ENCODE data around the gene MRPL53.
A peak's percentile ranks its signal among the peaks of the same experiment; 100 is the strongest.
"Not testable (repeated sequence)": the region's sequence is repeated elsewhere in the genome, so short reads cannot be mapped to it uniquely, and the experiment has no call there.

MRPL53 gene

DNA sequence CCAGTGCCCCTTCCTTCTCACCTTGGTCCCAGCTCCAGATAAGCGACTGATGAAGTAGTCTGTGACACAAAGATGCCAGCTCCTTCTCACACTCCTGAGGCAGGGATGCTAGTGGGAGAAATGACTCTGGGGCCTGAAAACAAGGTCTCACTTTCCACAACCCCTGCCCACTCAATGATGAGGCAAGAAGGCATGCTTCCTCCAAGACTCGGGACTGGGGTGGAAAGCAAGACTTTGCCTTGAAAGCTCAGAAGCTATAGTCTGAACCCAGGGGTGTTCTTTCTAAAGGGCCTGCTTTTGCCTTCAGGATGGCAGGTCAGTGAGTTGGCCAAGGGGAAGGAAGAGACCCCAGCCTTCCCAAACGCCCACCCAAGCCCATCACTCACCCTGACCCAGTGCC, 9.0 kb upstream of the MRPL53 start:
- DNase-seq = no peak

DNA sequence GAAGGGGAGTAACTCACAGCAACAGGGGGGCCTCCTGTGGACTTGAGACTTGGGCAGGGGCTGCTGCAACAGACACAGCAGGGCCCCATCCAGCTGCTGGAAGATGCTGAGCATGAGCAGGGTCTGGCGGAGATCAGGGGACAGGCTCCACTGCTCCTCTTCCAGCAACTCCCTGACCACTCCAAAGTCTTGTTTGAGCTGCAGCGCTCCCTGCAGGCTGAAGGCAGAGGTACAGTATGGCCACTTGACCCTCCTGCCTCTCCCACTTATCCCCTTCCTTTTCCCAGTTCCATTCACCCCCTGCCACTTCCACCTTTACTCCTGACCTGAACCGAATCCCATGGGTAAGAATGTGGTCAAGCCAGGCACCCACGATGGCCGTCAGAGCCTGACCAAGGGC, 2.4 kb upstream of the MRPL53 start:
- DNase-seq = no peak

DNA sequence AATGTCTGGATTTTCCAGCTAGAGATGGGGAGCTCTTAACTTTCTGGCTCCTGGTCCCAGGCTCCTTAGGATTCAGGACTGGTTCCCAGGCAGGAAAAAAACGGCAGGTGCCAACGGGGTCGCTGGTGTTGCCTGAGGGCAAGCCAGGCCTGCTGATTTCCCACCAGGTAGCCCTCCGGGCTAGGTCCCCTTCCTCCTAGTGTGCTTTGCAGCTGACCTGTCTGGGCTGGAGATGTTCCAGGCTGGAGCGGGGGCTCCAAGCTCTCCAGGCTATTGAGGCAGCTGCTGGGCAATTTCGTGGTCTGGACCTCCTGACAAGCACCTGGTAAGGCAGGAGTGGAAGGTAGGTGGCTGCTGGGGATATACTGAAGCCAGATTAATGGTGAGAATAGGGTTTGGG, 2.0 kb upstream of the MRPL53 start:
- DNase-seq = no peak

DNA sequence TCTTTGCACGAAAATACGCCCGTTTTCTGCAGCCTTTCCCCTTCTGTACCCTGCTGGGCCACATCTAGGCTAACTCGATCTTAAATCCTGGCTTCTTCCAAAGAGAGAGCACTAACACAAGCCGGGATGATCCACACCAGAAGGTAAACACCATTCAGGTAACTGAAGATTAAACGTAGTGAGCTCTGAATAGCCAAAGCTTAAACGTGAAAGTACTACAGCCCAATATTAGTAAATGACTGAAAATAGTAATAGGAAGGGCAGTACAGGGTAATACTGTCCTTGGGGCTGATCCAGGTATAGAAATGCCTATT, 422 bp upstream of the MRPL53 start:
- no peak for DNase-seq

DNA sequence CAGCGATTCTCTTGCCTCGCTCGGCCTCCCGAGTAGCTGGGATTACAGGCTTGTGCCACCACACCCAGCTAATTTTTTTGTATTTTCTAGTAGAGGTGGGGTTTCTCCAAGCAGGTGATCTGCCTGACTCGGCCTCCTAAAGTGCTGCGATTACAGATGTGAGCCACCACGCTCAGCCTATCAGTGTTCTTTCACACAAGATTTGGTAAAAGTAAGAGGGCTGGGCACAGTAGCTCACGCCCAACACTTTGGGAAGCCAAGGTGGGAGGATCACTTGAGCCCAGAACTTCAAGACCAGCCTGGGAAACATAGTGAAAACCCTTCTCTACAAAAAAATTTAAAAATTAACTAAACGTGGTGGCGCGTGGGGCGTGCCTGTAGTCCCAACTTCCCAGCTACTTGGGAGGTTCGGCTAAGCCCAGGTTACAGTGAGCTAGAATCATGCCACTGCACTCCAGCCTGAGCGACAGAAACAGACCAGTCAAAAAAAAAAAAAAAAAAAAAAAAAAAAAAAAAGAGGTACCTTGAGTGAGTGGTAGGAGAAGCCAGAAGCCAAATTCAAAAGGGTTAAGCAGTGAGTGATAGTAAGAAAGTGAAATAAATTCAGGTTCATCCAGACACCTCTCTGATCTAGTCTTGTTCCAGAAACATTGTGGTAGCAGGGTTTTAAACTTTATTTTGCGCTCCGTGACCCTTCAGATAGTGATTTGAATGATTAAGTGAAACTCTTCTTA, 981 bp downstream of the MRPL53 start:
- DNase-seq = no peak

DNA sequence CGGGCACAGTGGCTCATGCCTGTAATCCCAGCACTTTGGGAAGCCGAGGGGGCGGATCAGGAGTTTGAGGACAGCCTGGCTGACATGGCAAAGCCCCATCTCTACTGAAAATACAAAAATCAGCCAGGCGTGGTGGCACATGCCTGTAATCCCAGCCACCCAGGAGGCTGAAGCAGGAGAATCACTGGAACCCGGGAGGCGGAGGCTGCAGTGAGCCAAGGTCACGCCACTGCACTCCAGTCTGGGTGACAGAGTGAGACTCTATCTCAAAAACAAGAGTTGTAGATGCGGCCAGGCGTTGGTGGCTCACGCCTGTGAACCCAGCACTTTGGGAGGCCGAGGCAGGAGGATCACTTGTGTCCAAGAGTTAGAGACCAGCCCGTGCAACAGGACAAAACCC, 1.7 kb downstream of the MRPL53 start:
- not testable (repeated sequence) for DNase-seq

DNA sequence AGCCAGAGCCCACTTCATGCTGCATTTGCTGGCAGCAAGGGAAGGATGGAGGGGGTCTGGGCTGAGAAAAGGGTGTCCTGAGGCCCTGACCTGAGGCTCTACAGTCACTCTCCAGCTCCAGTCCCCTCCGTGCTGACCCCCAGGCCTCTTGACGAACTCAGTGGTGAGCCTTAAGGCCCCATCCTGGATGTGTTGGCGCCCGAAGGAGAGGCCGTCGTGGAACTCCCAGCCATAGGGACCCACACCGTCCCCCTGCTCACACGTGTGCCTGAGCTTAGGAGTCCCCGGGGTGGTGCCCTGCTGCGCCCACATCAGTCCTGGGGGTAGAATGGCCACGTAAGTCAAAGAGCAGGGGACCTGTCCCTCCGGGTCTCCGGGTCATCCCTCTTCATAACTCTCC, 8.1 kb downstream of the MRPL53 start:
- DNase-seq = no peak

DNA sequence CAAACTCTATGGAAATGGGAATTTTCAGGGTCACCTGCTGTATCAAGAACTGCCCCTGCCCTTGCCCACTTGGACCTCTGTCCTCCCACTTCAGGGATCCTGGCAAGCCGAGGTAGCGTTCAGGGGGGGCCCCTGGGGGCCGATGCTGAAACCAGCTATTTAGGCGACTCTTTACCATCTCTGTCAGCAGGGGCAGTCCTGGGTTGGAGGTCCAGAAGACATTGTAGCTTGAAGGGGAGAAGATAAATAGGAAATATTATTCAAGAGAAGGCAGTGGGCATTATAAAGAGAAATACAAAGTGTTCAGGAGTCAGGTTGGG, 9.7 kb downstream of the MRPL53 start:
- no peak for DNase-seq

DNA sequence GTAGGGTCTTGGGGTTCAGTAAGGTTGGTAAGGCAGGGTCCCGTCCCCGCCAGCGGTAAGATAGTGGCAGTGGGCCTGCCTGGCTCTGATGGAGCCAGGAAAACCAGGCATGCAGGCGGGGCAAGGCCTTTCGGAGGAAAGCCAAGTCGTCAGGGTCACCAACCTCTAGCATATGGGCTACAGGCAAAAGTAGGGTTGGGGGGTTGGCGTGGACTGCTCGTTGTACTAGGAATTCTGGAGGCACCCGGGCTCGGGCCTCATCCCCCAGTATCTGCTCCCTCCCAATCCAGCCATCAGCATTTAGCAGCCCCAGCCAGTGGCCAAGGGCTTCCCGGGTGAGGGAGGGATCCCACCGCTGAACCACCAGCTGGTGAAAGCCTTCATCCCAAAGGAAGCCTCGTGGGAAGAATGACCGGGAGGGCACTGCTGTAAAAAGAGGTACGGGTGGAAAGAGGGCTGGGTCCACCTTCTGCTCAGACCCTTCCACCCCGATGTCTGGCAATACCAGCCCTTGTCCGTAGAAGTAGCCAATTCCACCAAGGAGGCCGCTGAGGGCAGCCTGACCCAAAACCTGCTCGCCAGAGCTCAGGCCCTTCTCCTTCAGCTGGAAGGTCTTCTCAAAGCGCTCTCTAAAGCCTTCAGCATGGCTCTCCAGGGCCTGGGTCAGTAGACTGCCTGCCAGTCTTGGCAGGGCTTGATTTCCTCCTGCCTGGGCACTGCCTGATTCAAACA, 10.3 kb downstream of the MRPL53 start:
- DNase-seq = no peak

DNA sequence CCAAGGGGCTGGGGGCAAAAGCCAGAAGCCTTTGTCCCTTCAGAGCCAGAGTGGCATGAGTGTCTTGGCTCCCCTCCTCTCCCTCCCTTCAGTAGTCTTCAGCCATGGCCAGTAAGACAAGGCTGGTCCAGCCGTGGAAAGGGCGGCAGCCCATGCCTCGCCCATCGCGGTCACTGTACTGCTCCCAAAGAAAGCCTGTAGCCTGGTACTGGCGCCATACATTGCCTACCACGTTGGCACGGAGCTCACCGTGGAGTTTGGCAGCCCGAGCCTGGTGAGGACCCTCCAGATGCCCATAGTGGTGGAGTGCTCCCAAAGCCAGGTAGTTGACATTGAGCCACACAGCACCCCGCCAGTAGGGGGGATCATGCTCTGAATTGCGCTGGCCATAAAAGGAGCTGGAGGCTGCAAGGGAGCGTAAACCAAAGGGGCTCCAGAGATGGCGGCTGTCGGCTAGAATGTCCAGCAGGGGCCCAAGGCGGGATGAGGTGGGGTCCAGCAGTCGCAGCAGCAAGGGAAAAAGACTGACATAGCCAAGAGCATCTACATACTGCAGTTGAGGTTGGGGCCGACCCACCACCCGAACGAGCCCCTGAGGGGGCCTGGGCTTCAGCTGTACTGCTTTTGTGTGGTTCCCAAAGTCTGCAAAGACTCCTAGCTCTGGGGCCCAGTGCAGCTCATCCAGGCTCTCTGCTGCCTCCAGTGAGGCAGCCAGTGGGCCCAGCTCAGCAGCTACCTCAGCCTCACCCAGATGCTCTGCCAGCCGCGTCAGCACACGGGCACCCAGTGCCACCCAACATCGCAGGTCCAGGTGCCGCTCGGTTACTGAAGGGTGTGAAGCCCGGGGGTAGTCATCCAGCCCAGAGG, 11.1 kb downstream of the MRPL53 start:
- no peak for DNase-seq

DNA sequence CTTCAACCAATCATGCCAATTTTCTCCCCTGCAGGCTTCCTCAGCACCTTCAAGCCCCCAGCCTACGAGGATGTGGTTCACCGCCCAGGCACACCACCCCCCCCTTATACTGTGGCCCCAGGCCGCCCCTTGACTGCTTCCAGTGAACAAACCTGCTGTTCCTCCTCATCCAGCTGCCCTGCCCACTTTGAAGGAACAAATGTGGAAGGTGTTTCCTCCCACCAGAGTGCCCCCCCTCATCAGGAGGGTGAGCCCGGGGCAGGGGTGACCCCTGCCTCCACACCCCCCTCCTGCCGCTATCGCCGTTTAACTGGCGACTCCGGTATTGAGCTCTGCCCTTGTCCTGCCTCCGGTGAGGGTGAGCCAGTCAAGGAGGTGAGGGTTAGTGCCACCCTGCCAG, 12.3 kb downstream of the MRPL53 start:
- not testable (repeated sequence) for DNase-seq

DNA sequence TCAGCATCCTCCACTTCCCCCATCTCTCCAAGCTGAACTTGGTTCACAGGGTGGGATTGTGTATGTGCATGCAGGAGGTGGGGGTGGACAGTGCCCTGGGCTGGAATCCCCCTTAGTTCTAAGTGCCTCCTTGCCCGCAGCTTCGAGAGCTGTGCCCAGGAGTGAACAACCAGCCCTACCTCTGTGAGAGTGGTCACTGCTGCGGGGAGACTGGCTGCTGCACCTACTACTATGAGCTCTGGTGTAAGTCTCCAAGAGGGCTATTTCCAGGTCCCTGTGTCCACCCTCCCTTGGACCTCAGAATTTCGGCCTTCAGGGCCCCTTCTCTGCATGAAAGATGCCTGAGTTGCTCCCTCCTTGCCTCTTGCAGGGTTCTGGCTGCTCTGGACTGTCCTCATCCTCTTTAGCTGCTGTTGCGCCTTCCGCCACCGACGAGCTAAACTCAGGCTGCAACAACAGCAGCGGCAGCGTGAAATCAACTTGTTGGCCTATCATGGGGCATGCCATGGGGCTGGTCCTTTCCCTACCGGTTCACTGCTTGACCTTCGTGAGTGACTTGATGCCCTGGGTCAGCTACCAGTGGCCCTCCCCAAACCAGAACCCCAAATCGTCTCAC, 12.9 kb downstream of the MRPL53 start:
- DNase-seq = not testable (repeated sequence)

DNA sequence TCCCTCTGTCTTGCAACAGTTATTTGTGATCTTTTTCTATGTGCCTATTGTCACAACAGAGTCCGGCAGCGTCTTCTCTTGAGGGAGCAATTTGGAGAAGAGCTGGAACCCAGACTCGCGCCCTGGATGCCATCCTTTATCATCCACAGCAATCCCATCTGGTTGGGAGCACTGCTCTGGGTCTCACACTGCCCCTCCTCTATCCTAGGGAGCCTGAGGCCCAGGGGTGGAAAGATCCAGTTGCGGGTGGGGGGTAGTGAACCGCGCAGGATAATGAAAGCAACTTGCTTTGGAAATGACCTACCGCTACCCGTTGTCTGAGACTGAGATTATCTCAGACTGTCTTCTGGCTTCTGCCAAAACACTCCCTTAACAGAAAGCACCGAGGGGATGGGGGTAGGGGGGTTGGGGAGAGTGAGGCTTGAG, 13.5 kb downstream of the MRPL53 start:
- DNase-seq = no peak

DNA sequence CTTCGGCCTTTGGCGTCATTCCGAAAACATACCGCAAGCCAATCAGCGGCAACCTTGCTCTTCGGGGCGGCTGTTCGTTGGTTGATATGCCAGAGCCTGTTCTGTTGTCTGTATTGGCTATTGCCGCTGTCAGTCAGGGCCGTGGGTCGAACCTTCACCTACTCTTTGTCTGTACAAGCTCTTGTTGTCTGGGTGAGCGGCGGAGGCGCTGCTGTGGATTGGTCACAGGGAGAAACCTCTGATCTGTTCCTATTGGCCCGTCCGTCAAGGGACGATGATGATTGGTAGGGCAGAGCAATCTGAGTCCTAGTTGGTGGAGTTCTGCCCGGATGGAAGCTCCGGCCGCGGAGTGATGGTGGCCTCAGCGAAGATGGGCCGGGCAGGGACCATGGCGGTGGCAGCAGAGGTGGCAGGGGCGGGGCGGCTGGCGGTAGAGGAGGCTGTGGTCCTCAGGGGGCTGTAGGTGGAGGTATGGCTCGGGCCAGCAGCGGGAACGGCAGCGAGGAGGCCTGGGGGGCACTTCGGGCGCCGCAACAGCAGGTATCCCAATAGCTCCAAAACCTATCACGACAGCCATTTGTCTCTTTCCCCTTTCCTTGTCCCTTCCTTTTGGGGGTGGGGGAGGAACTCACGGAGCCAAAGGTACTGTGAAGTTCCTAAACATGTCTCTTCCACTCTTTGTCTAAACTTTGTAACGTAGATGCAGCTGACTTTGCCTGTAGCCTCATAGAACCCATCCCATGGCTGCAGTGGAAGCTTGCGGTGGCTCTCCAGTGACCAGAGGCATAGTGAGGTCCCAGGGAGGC, 14.1 kb downstream of the MRPL53 start, which contains the start of gene WBP1:
Gene WBP1, plus strand, starts transcription at position 307 of the 806 bp plus-strand sequence. Its CDS starts 165 bp downstream, at position 472.
- DNase-seq = peak; percentile 99

DNA sequence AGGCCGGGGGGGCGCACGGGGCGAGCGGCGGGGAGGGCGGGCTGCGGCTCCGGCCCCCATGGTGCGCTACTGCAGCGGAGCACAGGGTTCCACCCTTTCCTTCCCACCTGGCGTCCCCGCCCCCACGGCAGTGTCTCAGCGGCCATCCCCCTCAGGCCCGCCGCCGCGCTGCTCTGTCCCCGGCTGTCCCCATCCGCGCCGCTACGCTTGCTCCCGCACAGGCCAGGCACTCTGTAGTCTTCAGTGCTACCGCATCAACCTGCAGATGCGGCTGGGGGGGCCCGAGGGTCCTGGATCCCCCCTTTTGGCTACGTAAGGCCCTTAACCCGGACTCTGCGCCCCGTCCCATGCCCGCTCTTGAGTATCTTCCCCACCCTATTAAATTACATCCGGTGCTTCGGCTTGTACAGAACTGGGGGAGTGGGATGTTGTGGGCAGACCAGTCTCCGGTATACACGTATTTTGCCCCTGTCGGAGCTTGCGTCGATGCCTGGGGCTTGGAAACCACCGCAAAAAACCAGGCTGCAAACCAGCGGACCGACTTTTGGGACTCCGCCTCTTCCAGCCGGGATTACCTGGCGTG, 14.8 kb downstream of the MRPL53 start:
- DNase-seq = no peak

DNA sequence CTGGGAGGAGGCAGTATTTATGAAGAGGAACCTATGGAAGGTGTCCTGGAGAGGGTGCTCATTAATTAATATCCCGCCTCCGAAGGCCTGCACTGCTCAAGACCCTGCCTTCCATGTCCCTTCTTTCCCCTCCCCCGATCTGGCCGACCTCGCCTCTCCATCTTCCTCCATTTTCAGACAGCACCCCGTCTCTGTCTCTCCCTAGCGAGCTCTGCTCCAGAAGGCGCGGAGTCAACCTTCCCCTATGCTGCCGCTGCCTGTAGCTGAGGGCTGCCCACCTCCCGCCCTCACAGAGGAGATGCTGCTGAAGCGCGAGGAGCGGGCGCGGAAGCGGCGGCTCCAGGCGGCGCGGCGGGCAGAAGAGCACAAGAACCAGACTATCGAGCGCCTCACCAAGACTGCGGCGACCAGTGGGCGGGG, 15.3 kb downstream of the MRPL53 start:
- peak; percentile 72 for DNase-seq

DNA sequence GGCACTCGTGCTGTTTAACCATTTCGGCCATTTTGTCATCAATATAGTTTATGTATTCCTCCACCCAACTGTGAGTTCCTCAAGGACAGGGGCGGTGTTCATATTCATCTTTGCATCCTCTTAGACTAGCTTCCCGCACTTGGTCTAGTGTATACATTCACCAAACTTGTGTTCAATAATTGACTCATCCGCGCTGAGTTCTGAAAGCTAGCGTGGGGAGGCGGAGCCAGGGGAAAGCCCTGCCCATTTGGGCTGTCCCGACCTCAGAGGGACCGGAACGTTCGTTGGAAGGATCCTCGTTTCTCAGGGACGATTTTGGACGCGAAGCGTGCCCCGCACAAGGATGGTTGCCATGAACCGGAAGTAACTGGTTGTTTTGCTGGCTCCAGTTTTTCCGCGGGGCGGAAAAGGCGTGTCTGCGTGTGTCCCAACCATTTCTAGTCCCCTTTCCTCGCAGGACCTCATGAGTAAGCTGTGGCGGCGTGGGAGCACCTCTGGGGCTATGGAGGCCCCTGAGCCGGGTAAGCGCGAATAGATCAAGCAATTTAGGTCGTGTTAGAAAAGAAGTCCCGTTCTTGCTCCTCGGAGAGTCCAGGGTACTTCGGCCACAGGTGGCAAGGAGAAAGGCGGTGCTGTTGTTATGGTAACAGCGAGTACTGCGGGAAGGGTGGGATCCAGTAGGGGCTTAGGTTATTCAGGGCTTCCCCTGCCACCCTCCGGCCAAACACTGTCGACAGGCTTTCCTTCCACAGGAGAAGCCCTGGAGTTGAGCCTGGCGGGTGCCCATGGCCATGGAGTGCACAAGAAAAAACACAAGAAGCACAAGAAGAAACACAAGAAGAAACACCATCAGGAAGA, 17.6 kb downstream of the MRPL53 start, which contains the start of gene INO80B:
Gene INO80B, plus strand, starts transcription at position 434 of the 858 bp plus-strand sequence. Its CDS starts 30 bp downstream, at position 464.
- DNase-seq = peak; percentile 96

DNA sequence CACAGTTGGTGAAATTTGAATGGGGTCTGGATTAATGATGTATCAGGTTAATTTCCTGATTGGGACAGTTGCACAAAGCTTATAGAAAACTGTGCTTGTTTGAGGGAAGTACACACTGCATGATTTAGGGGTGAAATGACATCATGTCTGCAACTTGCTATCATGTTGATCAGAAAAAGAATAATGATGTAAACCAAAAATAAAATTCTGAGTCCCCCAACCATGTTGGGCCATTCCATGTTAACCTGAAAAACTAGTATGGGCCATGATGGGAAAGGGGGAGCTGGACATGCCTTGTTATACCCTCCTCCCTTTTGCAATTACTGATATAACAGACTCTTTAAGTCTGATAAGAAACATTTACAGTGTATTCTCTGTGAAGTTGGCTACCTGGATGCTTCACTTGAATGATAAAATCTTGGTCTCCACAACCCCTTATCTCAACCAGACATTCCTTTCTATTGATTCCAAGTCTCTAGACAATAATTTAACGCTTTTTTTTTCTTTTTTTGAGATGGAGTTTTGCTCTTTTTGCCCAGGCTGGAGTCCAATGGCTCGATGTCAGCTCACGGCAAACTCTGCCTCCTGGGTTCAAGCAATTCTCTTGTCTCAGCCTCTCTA, 21.8 kb downstream of the MRPL53 start:
- DNase-seq = no peak

DNA sequence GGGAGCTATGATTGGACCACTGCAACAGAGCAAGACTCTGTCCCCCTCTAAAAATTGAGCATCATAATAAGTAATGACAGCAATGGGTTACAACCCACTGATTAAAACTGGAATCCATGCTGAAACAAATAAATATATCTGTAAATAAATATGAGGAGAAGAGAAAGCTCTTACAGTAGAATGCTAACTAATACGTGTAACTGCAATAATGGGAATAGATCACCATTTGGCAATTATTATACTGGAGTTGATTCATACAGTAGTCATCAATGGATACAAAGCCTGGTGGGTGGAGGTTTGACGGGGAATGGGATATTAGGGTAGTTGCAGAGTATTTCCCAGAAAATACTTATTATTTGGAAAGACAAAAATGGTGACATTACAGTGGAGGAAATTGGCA, 23.7 kb downstream of the MRPL53 start:
- DNase-seq = no peak

DNA sequence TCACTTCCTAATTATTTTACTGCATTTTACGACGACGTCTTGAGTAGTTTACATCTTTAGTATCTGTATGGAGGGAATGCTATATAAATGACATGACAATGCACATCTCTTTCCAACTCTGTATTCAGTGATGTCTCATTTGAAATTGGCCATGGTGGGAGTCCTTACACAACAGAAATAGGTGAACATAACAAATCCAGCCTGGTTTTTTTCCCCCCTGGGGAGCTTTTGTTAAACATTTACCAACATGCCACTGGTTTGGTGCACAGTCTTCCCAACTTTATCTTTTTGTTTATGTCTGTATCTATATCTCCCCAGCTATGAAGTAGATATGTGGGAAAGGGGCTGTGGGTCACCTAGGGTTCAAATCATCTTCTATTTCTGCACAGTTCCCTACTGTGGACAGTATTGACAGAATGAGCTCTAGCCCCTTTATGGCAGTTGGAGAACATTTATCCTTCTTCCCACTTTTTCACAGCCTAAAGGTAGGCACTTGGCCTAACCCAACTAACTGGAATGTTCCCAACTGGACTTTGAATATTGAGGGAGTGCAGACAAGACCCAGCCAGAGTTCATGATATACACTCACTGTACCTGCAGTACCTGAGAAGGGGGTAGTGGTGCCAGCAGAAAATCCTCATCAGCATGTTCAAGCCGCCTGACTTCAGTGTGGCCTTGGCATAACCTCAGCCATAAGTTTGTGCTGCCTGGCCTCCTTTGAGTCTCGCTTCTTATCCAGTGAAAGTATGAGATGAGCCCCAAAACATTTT, 25.1 kb downstream of the MRPL53 start:
- DNase-seq = no peak
